Measurements from ENCODE around the gene SCMH1.

DNA sequence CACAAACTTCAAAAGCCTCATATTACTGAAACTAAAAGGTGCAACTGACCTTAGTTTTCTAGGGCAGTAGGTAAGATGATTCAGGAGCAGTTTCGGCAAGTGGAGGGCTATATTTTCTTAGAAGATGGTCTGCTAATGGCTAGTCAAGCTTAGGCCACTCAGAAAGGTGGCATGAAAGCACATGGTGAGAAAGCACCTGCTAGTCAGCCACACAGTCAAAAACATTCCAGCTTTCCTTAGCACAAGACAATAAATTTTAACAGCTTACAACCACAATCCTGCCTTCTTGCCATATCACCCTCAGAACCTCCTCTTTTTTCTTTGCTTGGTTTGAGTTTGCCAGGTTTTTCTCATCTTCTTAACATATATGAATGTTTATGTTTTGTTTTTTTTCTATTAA, 139.5 kb downstream of the SCMH1 start:
- TF ChIP-seq, protein P1, sequence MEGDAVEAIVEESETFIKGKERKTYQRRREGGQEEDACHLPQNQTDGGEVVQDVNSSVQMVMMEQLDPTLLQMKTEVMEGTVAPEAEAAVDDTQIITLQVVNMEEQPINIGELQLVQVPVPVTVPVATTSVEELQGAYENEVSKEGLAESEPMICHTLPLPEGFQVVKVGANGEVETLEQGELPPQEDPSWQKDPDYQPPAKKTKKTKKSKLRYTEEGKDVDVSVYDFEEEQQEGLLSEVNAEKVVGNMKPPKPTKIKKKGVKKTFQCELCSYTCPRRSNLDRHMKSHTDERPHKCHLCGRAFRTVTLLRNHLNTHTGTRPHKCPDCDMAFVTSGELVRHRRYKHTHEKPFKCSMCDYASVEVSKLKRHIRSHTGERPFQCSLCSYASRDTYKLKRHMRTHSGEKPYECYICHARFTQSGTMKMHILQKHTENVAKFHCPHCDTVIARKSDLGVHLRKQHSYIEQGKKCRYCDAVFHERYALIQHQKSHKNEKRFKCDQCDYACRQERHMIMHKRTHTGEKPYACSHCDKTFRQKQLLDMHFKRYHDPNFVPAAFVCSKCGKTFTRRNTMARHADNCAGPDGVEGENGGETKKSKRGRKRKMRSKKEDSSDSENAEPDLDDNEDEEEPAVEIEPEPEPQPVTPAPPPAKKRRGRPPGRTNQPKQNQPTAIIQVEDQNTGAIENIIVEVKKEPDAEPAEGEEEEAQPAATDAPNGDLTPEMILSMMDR (IDR thresholded peaks at IDR 0.05): no peak
- no peak for TF ChIP-seq POLR2A (IDR thresholded peaks at IDR 0.05)

Data from uterus (tissue), 2 donors.